ENCODE results near the gene SMARCE1. TPM values are rescaled to one million over a fixed set of nuclear protein-coding genes. Genes with fewer than 3 reads are reported as not detected.

SMARCE1 gene
- total and polyA plus RNA-seq, 2 of the 4 experiments (the other 2 are of a cell fraction) = 66.2 to 119 TPM

DNA sequence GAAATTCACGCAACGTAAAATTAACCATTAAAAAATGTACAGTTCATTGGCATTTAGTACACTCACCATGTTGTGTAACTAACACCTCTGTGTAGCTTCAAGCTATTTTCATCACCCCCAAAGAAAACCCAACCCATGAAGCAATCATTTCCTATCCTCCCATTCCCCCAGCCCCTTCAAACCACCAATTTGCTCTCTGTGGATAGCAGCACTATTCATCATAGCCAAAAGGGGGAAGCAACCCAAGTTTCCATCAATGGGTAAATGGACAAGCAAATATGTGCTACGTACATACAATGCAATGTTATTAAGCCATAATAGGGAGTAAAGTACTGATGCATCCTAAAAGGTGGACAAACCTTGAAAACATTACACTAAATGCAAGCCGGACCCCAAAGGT is 28.3 kb upstream of the SMARCE1 start:
- DNase-seq (no peak), ATAC-seq (ENCODE audit: low read depth) (no peak)
- POLR2A ChIA-PET (ENCODE audit: unreplicated experiment) = no interaction called here
- H3K4me3 ChIP-seq (ENCODE audit: insufficient read depth, low read depth, low read length) = no peak overlapping the region
- no peak overlapping the region for H3K4me2 ChIP-seq (ENCODE audit: low read depth, low read length)
- H3K9me1 ChIP-seq (ENCODE audit: insufficient read depth, low read length) = no peaks in the 10 kb centered on the region
- H2AK9ac ChIP-seq (replicated peaks; ENCODE audit: low read depth, low read length, poor library complexity) = no peak overlapping the region
- no peaks in the 10 kb centered on the region for H3K79me1 ChIP-seq (ENCODE audit: low read depth in 1 of 2, low read length in 2 of 2)
- CTCF ChIA-PET = no interaction called here
- H4K5ac ChIP-seq (ENCODE audit: low read depth, low read length) = no peak overlapping the region
- H3K18ac ChIP-seq (ENCODE audit: low read depth, low read length) = no peak overlapping the region
- no peaks in the 10 kb centered on the region for H3K9me3 ChIP-seq (ENCODE audit: control insufficient read depth, insufficient read depth, low read length)
- H3K4ac ChIP-seq (ENCODE audit: low read depth, low read length) = no peak overlapping the region
- no peak overlapping the region for H3K23ac ChIP-seq (ENCODE audit: low read depth, low read length)
- TF ChIP-seq FOS (IDR thresholded peaks at IDR 0.05; ENCODE audit: low read depth, low read length) (no peak), SMC3 (IDR thresholded peaks at IDR 0.05; ENCODE audit: low read depth, low read length) (no peak), MAZ (IDR thresholded peaks at IDR 0.05; ENCODE audit: borderline replicate concordance, low read depth, low read length) (no peak), MAFK (IDR thresholded peaks at IDR 0.05; ENCODE audit: low read depth, low read length) (no peak), RFX5 (IDR thresholded peaks at IDR 0.05; ENCODE audit: low read depth, low read length) (no peak), POLR2A (IDR thresholded peaks at IDR 0.05; ENCODE audit: low read depth, low read length) (no peak), RAD21 (IDR thresholded peaks at IDR 0.05; ENCODE audit: low read length) (no peak)
- TF ChIP-seq, protein P1, sequence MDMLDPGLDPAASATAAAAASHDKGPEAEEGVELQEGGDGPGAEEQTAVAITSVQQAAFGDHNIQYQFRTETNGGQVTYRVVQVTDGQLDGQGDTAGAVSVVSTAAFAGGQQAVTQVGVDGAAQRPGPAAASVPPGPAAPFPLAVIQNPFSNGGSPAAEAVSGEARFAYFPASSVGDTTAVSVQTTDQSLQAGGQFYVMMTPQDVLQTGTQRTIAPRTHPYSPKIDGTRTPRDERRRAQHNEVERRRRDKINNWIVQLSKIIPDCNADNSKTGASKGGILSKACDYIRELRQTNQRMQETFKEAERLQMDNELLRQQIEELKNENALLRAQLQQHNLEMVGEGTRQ (IDR thresholded peaks at IDR 0.05; ENCODE audit: low read depth, low read length) = no peak
- TF ChIP-seq, protein P2, sequence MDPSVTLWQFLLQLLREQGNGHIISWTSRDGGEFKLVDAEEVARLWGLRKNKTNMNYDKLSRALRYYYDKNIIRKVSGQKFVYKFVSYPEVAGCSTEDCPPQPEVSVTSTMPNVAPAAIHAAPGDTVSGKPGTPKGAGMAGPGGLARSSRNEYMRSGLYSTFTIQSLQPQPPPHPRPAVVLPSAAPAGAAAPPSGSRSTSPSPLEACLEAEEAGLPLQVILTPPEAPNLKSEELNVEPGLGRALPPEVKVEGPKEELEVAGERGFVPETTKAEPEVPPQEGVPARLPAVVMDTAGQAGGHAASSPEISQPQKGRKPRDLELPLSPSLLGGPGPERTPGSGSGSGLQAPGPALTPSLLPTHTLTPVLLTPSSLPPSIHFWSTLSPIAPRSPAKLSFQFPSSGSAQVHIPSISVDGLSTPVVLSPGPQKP (IDR thresholded peaks at IDR 0.05; ENCODE audit: borderline replicate concordance, low read depth, low read length) = no peak
- no peak overlapping the region for H2AFZ ChIP-seq (replicated peaks; ENCODE audit: low read length, poor library complexity)
- no peak overlapping the region for H2AK5ac ChIP-seq (ENCODE audit: low read depth, low read length)
- intact Hi-C loops (cut with micrococcal nuclease) = no loop called here
- in situ Hi-C loops (cut with MboI; ENCODE audit: low sequenced_read_pairs) = no loop called here
- H4K91ac ChIP-seq (ENCODE audit: insufficient read depth, low read depth, low read length) = no peak overlapping the region
- no peaks in the 10 kb centered on the region for H3K4me1 ChIP-seq (ENCODE audit: control insufficient read depth, insufficient read depth, low read length)
- H3K14ac ChIP-seq (replicated peaks; ENCODE audit: low read depth, low read length) = no peak overlapping the region
- peaks cover 43% of the 10 kb centered on the region for H3K27me3 ChIP-seq (ENCODE audit: control insufficient read depth, insufficient read depth, low read length)
- no peak overlapping the region for H3K56ac ChIP-seq (ENCODE audit: extremely low read depth, insufficient read depth, low read length)
- H3K9ac ChIP-seq (ENCODE audit: low read depth, low read length) = no peak overlapping the region
- no peak overlapping the region for H2BK5ac ChIP-seq (ENCODE audit: low read depth, low read length, poor library complexity, severe bottlenecking)
- no peaks in the 10 kb centered on the region for H3K36me3 ChIP-seq (ENCODE audit: control insufficient read depth, insufficient read depth, low read length)
- H4K8ac ChIP-seq (ENCODE audit: low read depth in 2 of 2, low read length in 2 of 2) = no peak overlapping the region
- no peaks in the 10 kb centered on the region for H4K20me1 ChIP-seq (ENCODE audit: insufficient read depth, low read length)
- dilution Hi-C loops (cut with HindIII; ENCODE audit: low sequenced_read_pairs, unreplicated experiment) = no loop called here
- no peak overlapping the region for H2BK15ac ChIP-seq (ENCODE audit: low read depth, low read length)
- WGBS, 2 experiments (ENCODE audit: extremely low coverage in 2 of 2, insufficient read length in 1 of 2) = 94% methylated on average over 2 of the region's 4 CpGs; no CpG with 5 or more reads in 1 of the 2 experiments
- no peak overlapping the region for H2BK20ac ChIP-seq (ENCODE audit: low read depth, low read length)
- no TSS peak for BruUV-seq (replicated peaks)
- no peak overlapping the region for H2BK120ac ChIP-seq (ENCODE audit: low read depth, low read length)
- no peak overlapping the region for H3K27ac ChIP-seq (ENCODE audit: insufficient read depth, low read length)

Measured in IMR-90 (cell line).